Ovary (tissue), 3 donors: ENCODE results near the gene HDGFL2.

Source experiments
- CTCF ChIP-seq, 3 donors: fragments of 450-650 bp in 2 of 3; fragments of 200-600 bp in 1 of 3; IDR thresholded peaks; one replicate each; pipeline versions ENCODE4 v1.5.1 to v1.8.0; 2016 to 2022; ENCODE audit warnings: antibody characterized with exemption in 3 of 3, mild to moderate bottlenecking in 1 of 3
- POLR2A ChIP-seq: fragments of 450-650 bp; IDR thresholded peaks from one replicate; pipeline ENCODE4 v1.6.1; 2017; ENCODE audit warnings: antibody characterized with exemption, mild to moderate bottlenecking, moderate library complexity
- donor health status: DM: no; HTN: no; CAD: no.

- TF ChIP-seq POLR2A (no peak), CTCF (IDR thresholded peaks at IDR 0.05) (no peak)
Observed at GRCh38 chr19:4503132-4503824, 31.2 kb downstream of the HDGFL2 start.
